ENCODE results near the gene TNS3. TPM values are rescaled to one million over a fixed set of nuclear protein-coding genes. Genes with fewer than 3 reads are reported as not detected.

Gene TNS3
- total RNA-seq, 2 donors from 2014 or later = 64.8 to 69.3 TPM

GRCh38 chr7:47516386-47516785, 65.5 kb downstream of the TNS3 start:
- intact Hi-C loops (cut with DNase I) = no loop called here
- peak; percentile 42 for DNase-seq (ENCODE audit: low spot score)

DNA sequence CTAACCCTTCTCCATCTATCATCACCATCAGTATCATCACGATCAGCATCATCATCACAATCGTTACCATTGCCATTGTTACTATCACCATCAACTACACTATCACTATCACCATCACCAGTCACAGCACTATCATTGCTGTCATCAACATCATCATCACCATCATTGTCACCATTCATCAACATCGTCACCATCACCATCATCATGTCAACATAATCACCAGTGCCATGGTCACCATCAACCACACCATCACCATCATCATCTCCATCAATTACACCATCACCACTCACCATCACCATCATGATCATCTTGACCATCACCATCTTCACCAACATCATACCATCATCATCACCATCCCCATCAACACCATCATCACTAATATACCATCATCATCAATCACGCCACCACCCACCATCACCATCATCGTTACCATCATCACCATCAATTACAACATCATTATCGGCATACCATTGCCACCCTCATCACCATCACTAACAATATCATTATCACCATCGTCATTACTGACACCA, 66.5 kb downstream of the TNS3 start:
- intact Hi-C loops (cut with DNase I) = no loop called here
- DNase-seq (ENCODE audit: low spot score) = no peak

- DNase-seq (ENCODE audit: low spot score) = no peak
- intact Hi-C loops (cut with DNase I) = no loop called here
These were observed 67.1 kb downstream of the TNS3 start for GRCh38 chr7:47514818-47515217.

DNA sequence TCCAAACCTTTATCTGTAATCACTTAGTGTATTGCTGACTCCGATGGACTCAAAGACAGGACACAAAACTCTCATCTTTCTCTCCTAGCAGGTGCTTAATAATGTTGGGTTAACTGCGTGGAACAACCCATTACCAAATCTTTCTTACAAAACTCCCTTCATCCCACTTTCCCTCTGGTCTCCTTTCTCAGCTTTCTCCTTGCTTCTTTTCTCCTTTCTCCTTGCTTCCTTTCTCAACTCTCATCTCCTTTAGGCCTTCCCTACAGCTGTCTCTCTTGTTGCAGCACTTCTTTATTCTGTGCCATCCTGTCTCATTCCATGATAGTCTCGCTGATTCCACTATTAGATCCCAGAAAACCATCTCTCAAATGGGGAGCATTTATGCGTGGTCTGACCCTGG, 67.5 kb downstream of the TNS3 start:
- intact Hi-C loops (cut with DNase I) = no loop called here
- DNase-seq (ENCODE audit: low spot score) = no peak

GRCh38 chr7:47513741-47514241, 68.1 kb downstream of the TNS3 start:
- intact Hi-C loops (cut with DNase I) = loop anchor here in 1 of 2 donors (1.0 kb wide), 1 partner anchor 22 kb away; no protein-coding TSS in a partner anchor
- peak; percentile 65 for DNase-seq (ENCODE audit: low spot score)

DNA sequence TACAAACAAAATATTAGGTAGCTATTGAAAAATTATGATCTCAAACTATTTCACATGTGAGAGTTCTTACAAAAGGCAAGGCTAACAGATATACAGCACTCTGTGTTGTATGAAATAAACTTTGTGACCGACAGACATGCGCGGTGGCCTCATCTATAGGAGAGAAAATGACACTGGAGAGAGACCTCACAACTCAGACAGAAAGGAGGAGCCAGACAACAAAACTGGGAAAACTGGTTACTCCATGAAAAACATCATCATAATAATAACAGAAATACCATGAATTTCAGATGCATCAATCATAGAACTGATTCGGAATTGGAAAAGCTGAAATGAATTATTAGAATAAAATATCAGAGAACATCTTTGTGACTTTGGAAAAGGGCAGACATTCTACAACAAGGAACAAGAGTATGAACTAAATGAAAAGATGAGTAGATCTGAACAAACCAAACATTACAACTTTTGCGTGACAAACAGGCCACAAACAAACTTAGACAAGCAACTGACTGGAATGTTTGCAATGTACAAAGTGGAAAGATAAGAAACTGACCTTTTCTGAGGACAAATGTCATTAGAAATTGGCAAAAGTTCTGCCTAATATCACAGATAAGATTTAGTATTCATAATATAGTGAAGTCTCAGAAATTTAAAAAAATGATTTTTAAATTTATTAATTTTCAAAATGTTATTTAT, 69.3 kb downstream of the TNS3 start:
- intact Hi-C loops (cut with DNase I) = loop anchor here in 1 of 2 donors (1.0 kb wide), 1 partner anchor 21 kb away; no protein-coding TSS in a partner anchor
- no peak for DNase-seq (ENCODE audit: low spot score)

- intact Hi-C loops (cut with DNase I) = no loop called here
- DNase-seq (ENCODE audit: low spot score) = peak; percentile 75
These were observed 70.1 kb downstream of the TNS3 start for GRCh38 chr7:47511699-47512370.

DNA sequence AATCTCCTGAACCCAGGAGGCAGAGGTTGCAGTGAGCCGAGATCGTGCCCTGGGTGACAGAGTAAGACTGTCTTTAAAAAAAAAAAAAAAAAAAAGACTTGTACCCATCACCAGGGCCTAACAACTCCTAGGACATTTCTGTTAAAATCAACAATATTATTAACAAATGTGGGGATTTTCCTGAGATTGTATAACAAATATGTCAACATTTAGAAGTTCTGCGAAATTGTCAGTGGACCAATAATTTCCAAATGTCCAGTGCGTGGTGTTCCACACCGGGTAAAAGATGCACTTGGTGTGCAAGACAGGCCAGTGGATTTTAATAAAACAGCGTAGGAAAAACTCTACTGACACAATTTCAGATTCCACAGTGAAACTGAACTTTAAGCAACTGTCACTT, 71.1 kb downstream of the TNS3 start:
- no peak for DNase-seq (ENCODE audit: low spot score)
- intact Hi-C loops (cut with DNase I) = no loop called here

DNA sequence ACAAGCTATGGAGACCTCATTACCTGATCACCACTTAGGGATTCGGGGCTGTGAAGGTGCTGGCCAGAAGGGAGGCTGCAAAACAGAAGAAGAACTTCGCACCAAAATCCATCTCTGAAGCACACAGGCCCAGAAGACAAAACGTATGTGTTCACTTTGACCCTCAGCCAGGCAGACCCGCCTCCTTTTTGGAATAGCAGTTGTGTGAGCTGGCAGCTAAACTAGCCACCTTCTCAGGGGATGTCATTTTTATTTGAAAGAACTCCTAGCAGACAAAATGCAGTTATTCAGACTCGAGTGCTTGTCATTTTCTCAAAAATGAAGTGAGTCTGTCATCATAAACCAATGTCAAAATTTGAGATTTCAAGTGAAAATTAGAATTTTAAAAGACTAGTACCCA, 71.7 kb downstream of the TNS3 start:
- intact Hi-C loops (cut with DNase I) = no loop called here
- peak; percentile 5 for DNase-seq (ENCODE audit: low spot score)

DNA sequence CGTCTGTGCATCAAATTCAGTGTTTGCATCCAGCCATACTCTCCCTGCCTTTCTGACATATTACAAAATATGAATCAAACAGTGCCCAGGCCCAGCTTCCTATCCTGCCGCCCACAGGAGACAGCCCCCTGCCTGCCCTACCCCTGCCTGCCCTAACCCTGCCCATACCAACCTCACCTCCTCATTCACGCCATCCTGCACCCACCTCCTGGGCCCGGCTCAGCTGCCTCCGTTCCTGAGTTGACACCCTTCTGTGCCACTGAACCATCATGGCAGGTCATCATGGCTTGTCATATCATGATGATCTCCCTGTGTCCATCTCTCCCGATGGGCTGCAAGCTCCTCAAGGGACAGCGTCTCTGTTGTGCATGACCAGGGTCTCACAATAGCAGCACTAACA, 72.3 kb downstream of the TNS3 start:
- DNase-seq (ENCODE audit: low spot score) = peak; percentile 46
- intact Hi-C loops (cut with DNase I) = no loop called here

- intact Hi-C loops (cut with DNase I) = no loop called here
- peak; percentile 38 for DNase-seq (ENCODE audit: low spot score)
These were observed 73.2 kb downstream of the TNS3 start for GRCh38 chr7:47508389-47509380.

- intact Hi-C loops (cut with DNase I) = no loop called here
- DNase-seq (ENCODE audit: low spot score) = peak; percentile 67
These were observed 74.4 kb downstream of the TNS3 start for GRCh38 chr7:47507522-47507921.

- DNase-seq (ENCODE audit: low spot score) = peak; percentile 49
- intact Hi-C loops (cut with DNase I) = no loop called here
These were observed 75.2 kb downstream of the TNS3 start for GRCh38 chr7:47506382-47507339.

- peak; percentile 37 for DNase-seq (ENCODE audit: low spot score)
- intact Hi-C loops (cut with DNase I) = no loop called here
These were observed 76.5 kb downstream of the TNS3 start for GRCh38 chr7:47505312-47506007.

- DNase-seq (ENCODE audit: low spot score) = peak; percentile 28
- intact Hi-C loops (cut with DNase I) = no loop called here
These were observed 77.2 kb downstream of the TNS3 start for GRCh38 chr7:47504551-47505311.

DNA sequence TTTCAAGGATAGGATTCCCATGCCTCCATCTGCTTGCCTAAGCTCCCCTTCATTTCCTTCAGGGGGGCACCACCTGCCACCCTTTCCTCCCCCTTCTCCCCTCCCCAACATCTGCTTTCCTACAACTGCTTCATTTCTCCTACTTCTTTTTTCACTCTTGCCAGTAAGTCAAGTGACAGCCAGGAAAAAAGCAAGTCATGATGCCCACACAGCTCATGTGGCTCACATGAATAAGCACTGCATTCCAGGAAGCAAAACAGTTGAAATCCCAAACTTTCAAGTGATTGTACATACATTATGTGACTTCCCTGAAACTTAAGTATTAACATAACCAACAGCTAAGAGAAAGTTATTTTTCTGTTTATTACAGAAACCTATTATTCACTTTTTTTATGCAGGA, 78.6 kb downstream of the TNS3 start:
- intact Hi-C loops (cut with DNase I) = no loop called here
- no peak for DNase-seq (ENCODE audit: low spot score)
